HG03521 (cell line): ENCODE data around the gene C20orf144.
"Not testable (repeated sequence)": the region's sequence is repeated elsewhere in the genome, so short reads cannot be mapped to it uniquely, and the experiment has no call there.

Source experiments
- ATAC-seq: cut with Tn5 transposase; IDR thresholded peaks from one replicate; pipeline ENCODE4 v1.9.1; 2021; ENCODE audit warnings: mild to moderate bottlenecking, moderate library complexity; ENCODE audit not compliant: unreplicated experiment

C20orf144 gene

GRCh38 chr20:33693289-33693688, 31.2 kb downstream of the C20orf144 start:
- no peak for ATAC-seq

- no peak for ATAC-seq
Observed at GRCh38 chr20:33693741-33694638, 31.9 kb downstream of the C20orf144 start.

GRCh38 chr20:33694639-33695012, 32.5 kb downstream of the C20orf144 start:
- ATAC-seq = no peak

GRCh38 chr20:33696448-33696847, 34.3 kb downstream of the C20orf144 start:
- ATAC-seq = no peak

- no peak for ATAC-seq
Observed at GRCh38 chr20:33697129-33697528, 35.0 kb downstream of the C20orf144 start.

- ATAC-seq = not testable (repeated sequence)
Observed at GRCh38 chr20:33698966-33699365, 36.8 kb downstream of the C20orf144 start.

- not testable (repeated sequence) for ATAC-seq
Observed at GRCh38 chr20:33700696-33701441, 38.7 kb downstream of the C20orf144 start.

- ATAC-seq = no peak
Observed at GRCh38 chr20:33701629-33702450, 39.7 kb downstream of the C20orf144 start.

- ATAC-seq = no peak
Observed at GRCh38 chr20:33702861-33703260, 40.7 kb downstream of the C20orf144 start.

- no peak for ATAC-seq
Observed at GRCh38 chr20:33703498-33704137, 41.5 kb downstream of the C20orf144 start.

- ATAC-seq = no peak
Observed at GRCh38 chr20:33704197-33704924, 42.2 kb downstream of the C20orf144 start.

GRCh38 chr20:33707668-33708067, 45.5 kb downstream of the C20orf144 start:
- no peak for ATAC-seq

- no peak for ATAC-seq
Observed at GRCh38 chr20:33709398-33709797, 47.3 kb downstream of the C20orf144 start.

GRCh38 chr20:33709905-33710541, 47.9 kb downstream of the C20orf144 start:
- ATAC-seq = no peak

GRCh38 chr20:33710681-33711445, 48.7 kb downstream of the C20orf144 start:
- no peak for ATAC-seq

- no peak for ATAC-seq
Observed at GRCh38 chr20:33711446-33711738, 49.3 kb downstream of the C20orf144 start.
